Activated CD4-positive, alpha-beta T cell treated with anti-CD3 and anti-CD28 coated beads for 36 hours (primary cell): ENCODE data around the gene TEX53. TPM values are rescaled to one million over a fixed set of nuclear protein-coding genes. Genes with fewer than 3 reads are reported as not detected.
A peak's percentile ranks its signal among the peaks of the same experiment; 100 is the strongest.

ENCODE experiments used
- ATAC-seq: fragments of 200-7000 bp; cut with Tn5 transposase; one replicate; pipeline ENCODE4 v1.10.0; 2021; ENCODE audit warnings: mild to moderate bottlenecking, moderate library complexity
- CTCF ChIA-PET: fragments of 350-600 bp; sonication (Branson Sonifier 250); formaldehyde crosslinking; loops from one replicate; lab custom pipeline; 2021; ENCODE audit warnings: antibody characterized with exemption; lab: Charles Lee
- POLR2A ChIA-PET: fragments of 350-600 bp; sonication (Branson Sonifier 250); formaldehyde crosslinking; loops from one replicate; lab custom pipeline; 2021; ENCODE audit warnings: antibody characterized with exemption, inconsistent platforms; lab: Charles Lee
- DNase-seq: peaks from one replicate; pipeline ENCODE4 v3.0.0-alpha.2; 2020
- H3K27ac Mint-ChIP-seq: one replicate; pipeline ENCODE4 v1.8.0; 2021; ENCODE audit warnings: mixed read lengths
- H3K27me3 Mint-ChIP-seq: one replicate; pipeline ENCODE4 v1.8.0; 2021; ENCODE audit warnings: mixed read lengths
- H3K36me3 Mint-ChIP-seq: one replicate; pipeline ENCODE4 v1.8.0; 2021; ENCODE audit warnings: low read depth, mixed read lengths
- H3K4me1 Mint-ChIP-seq: one replicate; pipeline ENCODE4 v1.8.0; 2021; ENCODE audit warnings: mixed read lengths
- H3K4me3 Mint-ChIP-seq: one replicate; pipeline ENCODE4 v1.8.0; 2021; ENCODE audit warnings: mild to moderate bottlenecking, moderate library complexity, mixed read lengths
- H3K9me3 Mint-ChIP-seq: one replicate; pipeline ENCODE4 v1.8.0; 2021; ENCODE audit warnings: low read depth, mixed read lengths
- intact Hi-C, 2 experiments: fragments of 100-400 bp; cut with DNase I in 1 of 2; cut with micrococcal nuclease in 1 of 2; formaldehyde crosslinking; loops; one replicate each; pipeline versions ENCODE4 v1.14.2 to v1.15.1; 2022 to 2024; cut with DNase I, micrococcal nuclease
- total RNA-seq, 2 experiments: library from RNA; stranded (reverse); gene quantifications; one replicate each; pipeline ENCODE4 v1.2.3, GENCODE V29; 2021

The TEX53 gene
- total RNA-seq, 2 experiments from 2014 or later, result not detected

DNA sequence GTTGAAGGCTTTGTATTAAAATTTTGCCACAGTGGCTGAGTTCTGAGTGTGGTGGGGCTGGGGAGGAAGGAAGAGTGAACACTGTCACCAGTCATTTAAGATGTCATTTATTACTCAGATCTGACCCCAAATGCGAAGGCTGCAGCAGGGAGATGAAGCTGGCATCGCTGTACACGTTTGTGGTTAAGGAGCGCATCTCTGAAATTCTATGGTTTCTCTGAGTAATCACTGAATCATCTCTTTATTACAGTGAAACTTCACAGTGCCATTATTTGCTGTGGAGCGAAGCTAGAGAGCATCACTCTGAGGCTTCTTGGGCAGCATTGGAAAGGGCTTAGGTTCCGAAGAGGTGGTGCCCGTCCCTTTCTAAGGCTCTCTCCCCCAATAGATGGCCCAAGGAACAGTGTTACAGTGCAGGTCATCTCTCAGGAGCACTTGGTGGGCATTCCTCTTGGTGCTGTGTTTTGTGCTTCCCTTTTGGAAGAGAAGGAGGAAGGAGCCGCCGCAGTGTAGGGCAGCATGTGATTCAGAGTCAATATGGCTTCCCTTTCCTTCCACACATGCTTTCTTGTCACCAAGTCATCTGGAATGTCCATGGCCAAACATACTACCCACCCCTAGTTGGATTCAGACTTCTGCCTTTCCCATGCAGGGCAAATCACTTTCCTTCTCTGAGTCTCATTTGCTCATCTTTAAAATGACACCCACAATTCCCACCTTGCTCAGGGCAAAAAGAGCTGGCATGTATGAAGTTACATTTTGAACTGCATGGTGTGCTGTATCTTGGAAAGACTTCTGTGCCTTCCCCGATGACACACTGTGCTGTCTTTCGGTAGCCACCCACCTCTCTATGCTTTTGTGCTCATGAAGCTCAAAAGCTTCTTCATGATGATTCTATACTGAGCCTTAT lies 33.7 kb upstream of the TEX53 start:
- H3K36me3 Mint-ChIP-seq, result peaks cover 21% of the 10 kb centered on the region
- ChIA-PET POLR2A (interaction anchor here (0.5 to 2.7 kb wide), 29 partner anchors 8 to 352 kb away, joined by 3 to 51 read pairs (median 6); partner anchors contain the start of genes AKNA and TNFSF8), CTCF (interaction anchor here (0.7 to 3.0 kb wide), 22 partner anchors 8 to 323 kb away, joined by 3 to 21 read pairs (median 4); partner anchors contain the start of gene TEX48)
- DNase-seq (peak; percentile 87), ATAC-seq (peak; percentile 75)
- peaks cover 2% of the 10 kb centered on the region for H3K9me3 Mint-ChIP-seq
- H3K27ac Mint-ChIP-seq, result peak overlapping the region; percentile 98
- H3K27me3 Mint-ChIP-seq, result no peaks in the 10 kb centered on the region
- intact Hi-C loops, result loop anchor here (1.0 to 10.0 kb wide), 14 partner anchors 27 to 1994 kb away; partner anchors contain the start of gene TRIM32 (in 1 of the 2)
- peak overlapping the region; percentile 48 for H3K4me3 Mint-ChIP-seq
- peaks cover 94% of the 10 kb centered on the region for H3K4me1 Mint-ChIP-seq

- H3K9me3 Mint-ChIP-seq, result peaks cover 2% of the 10 kb centered on the region
- H3K27ac Mint-ChIP-seq, result peak overlapping the region; percentile 98
- intact Hi-C loops, result loop anchor here (1.0 to 10.0 kb wide), 8 partner anchors 8 to 1994 kb away; partner anchors contain the start of gene TRIM32 (in 1 of the 2)
- peak; percentile 30 for DNase-seq
- peaks cover 94% of the 10 kb centered on the region for H3K4me1 Mint-ChIP-seq
- ChIA-PET CTCF (interaction anchor here (0.7 to 2.4 kb wide), 11 partner anchors 9 to 324 kb away, joined by 3 to 10 read pairs (median 3); no protein-coding TSS in a partner anchor), POLR2A (interaction anchor here (1.1 to 2.7 kb wide), 10 partner anchors 9 to 346 kb away, joined by 3 to 51 read pairs (median 10); partner anchors contain the start of gene TNFSF8)
- no peak overlapping the region for H3K4me3 Mint-ChIP-seq
- peaks cover 26% of the 10 kb centered on the region for H3K36me3 Mint-ChIP-seq
- H3K27me3 Mint-ChIP-seq, result no peaks in the 10 kb centered on the region
- ATAC-seq, result no peak
These were observed 32.7 kb upstream of the TEX53 start for GRCh38 chr9:114690308-114690707.

- ATAC-seq (no peak), DNase-seq (no peak)
- Mint-ChIP-seq H3K27ac (peak overlapping the region; percentile 98), H3K9me3 (peaks cover 2% of the 10 kb centered on the region), H3K4me3 (no peak overlapping the region), H3K4me1 (peaks cover 90% of the 10 kb centered on the region), H3K27me3 (no peaks in the 10 kb centered on the region), H3K36me3 (peaks cover 26% of the 10 kb centered on the region)
- ChIA-PET CTCF (interaction anchor here (0.9 to 2.2 kb wide), 6 partner anchors 9 to 300 kb away, joined by 3 to 10 read pairs (median 4); no protein-coding TSS in a partner anchor), POLR2A (interaction anchor here (1.2 to 2.4 kb wide), 2 partner anchors 9 to 317 kb away, joined by 3 to 11 read pairs; no protein-coding TSS in a partner anchor)
- intact Hi-C loops, result loop anchor here (1.0 to 10.0 kb wide), 8 partner anchors 8 to 1995 kb away; partner anchors contain the start of gene TRIM32 (in 1 of the 2)
These were observed 32.2 kb upstream of the TEX53 start for GRCh38 chr9:114689813-114690212.

GRCh38 chr9:114688909-114689610 lies 31.5 kb upstream of the TEX53 start:
- H3K36me3 Mint-ChIP-seq, result peaks cover 29% of the 10 kb centered on the region
- POLR2A ChIA-PET, result interaction anchor here (2.4 kb wide), 1 partner anchor 10 kb away, joined by 11 read pairs; no protein-coding TSS in a partner anchor
- intact Hi-C loops, result no loop called here
- peaks cover 89% of the 10 kb centered on the region for H3K4me1 Mint-ChIP-seq
- H3K27me3 Mint-ChIP-seq, result no peaks in the 10 kb centered on the region
- CTCF ChIA-PET, result interaction anchor here (0.9 to 1.9 kb wide), 6 partner anchors 8 to 217 kb away, joined by 3 to 10 read pairs (median 4); no protein-coding TSS in a partner anchor
- peaks cover 4% of the 10 kb centered on the region for H3K9me3 Mint-ChIP-seq
- no peak for DNase-seq
- no peak for ATAC-seq
- H3K4me3 Mint-ChIP-seq, result no peak overlapping the region
- peak overlapping the region; percentile 61 for H3K27ac Mint-ChIP-seq

- Mint-ChIP-seq H3K27ac (peak overlapping the region; percentile 61), H3K36me3 (peaks cover 29% of the 10 kb centered on the region), H3K4me1 (peaks cover 85% of the 10 kb centered on the region), H3K27me3 (no peaks in the 10 kb centered on the region), H3K9me3 (peaks cover 4% of the 10 kb centered on the region), H3K4me3 (no peak overlapping the region)
- intact Hi-C loops, result no loop called here
- POLR2A ChIA-PET, result no interaction called here
- DNase-seq (no peak), ATAC-seq (no peak)
- CTCF ChIA-PET, result interaction anchor here (1.3 to 1.9 kb wide), 3 partner anchors 9 to 50 kb away, joined by 3 to 5 read pairs (median 4); no protein-coding TSS in a partner anchor
These were observed 30.8 kb upstream of the TEX53 start for GRCh38 chr9:114688379-114688778.

DNA sequence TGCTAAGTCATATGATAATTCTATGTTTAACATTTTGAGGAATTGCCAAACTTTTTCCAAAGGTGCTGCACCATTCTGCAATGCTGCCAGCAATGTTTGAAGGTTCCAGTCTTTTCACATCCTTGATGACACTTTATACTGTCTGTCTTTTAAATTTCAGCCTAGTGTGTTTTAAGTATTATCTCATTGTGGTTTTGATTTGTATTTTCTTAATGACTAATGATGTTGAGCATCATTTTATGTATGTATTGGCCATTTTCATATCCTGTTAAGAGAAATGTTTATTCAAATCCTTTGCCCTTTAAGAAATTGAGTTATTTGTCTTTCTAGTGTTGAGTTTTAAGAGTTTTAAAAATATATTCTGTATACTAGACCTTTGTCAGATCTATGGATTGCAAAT lies 29.4 kb upstream of the TEX53 start:
- Mint-ChIP-seq H3K4me1 (peaks cover 78% of the 10 kb centered on the region), H3K9me3 (peaks cover 4% of the 10 kb centered on the region), H3K27ac (peak overlapping the region; percentile 83), H3K4me3 (peak overlapping the region; percentile 59), H3K27me3 (no peaks in the 10 kb centered on the region), H3K36me3 (peaks cover 29% of the 10 kb centered on the region)
- POLR2A ChIA-PET, result no interaction called here
- ATAC-seq (no peak), DNase-seq (no peak)
- CTCF ChIA-PET, result no interaction called here
- intact Hi-C loops, result no loop called here

GRCh38 chr9:114685951-114686350 lies 28.3 kb upstream of the TEX53 start:
- H3K27me3 Mint-ChIP-seq, result no peaks in the 10 kb centered on the region
- ChIA-PET CTCF (interaction anchor here (0.7 to 1.7 kb wide), 11 partner anchors 9 to 328 kb away, joined by 3 to 6 read pairs (median 4); no protein-coding TSS in a partner anchor), POLR2A (interaction anchor here (1.0 to 1.5 kb wide), 3 partner anchors 9 to 223 kb away, joined by 3 to 5 read pairs (median 4); no protein-coding TSS in a partner anchor)
- peaks cover 76% of the 10 kb centered on the region for H3K4me1 Mint-ChIP-seq
- peaks cover 4% of the 10 kb centered on the region for H3K9me3 Mint-ChIP-seq
- peaks cover 29% of the 10 kb centered on the region for H3K36me3 Mint-ChIP-seq
- peak overlapping the region; percentile 78 for H3K27ac Mint-ChIP-seq
- no peak for DNase-seq
- no peak for ATAC-seq
- peak overlapping the region; percentile 32 for H3K4me3 Mint-ChIP-seq
- intact Hi-C loops, result loop anchor here in 1 of 2 experiments (1.0 kb wide), 1 partner anchor 303 kb away; no protein-coding TSS in a partner anchor

- DNase-seq (peak; percentile 62), ATAC-seq (no peak)
- peak overlapping the region; percentile 68 for H3K4me3 Mint-ChIP-seq
- peaks cover 70% of the 10 kb centered on the region for H3K4me1 Mint-ChIP-seq
- H3K9me3 Mint-ChIP-seq, result peaks cover 4% of the 10 kb centered on the region
- peak overlapping the region; percentile 55 for H3K27ac Mint-ChIP-seq
- POLR2A ChIA-PET, result no interaction called here
- peaks cover 29% of the 10 kb centered on the region for H3K36me3 Mint-ChIP-seq
- CTCF ChIA-PET, result interaction anchor here (0.7 to 6.3 kb wide), 9 partner anchors 15 to 331 kb away, joined by 3 to 95 read pairs (median 32); no protein-coding TSS in a partner anchor
- no peaks in the 10 kb centered on the region for H3K27me3 Mint-ChIP-seq
- intact Hi-C loops, result loop anchor here (1.0 to 5.0 kb wide), 4 partner anchors 14 to 838 kb away; no protein-coding TSS in a partner anchor
These were observed 26.4 kb upstream of the TEX53 start for GRCh38 chr9:114684036-114684435.

DNA sequence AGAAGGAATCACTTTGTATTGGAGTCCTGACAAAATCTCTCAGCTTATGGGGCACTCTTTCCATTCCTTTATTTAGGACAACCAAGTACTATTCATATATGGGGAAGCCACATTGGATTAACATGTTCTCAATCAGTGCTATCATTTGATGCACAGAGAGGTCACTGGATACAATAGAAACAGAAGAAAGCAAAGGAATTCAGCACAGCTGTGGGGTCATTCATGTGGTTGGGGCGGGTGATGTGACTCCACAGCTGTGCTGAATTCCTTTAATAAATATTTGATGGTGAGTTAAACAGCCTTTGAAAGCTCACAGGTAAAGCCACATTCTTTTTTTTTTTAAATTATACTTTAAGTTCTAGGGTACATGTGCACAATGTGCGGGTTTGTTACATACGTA lies 25.2 kb upstream of the TEX53 start:
- ChIA-PET POLR2A (interaction anchor here (0.6 to 1.1 kb wide), 2 partner anchors 224 to 485 kb away, joined by 4 to 5 read pairs; no protein-coding TSS in a partner anchor), CTCF (interaction anchor here (0.7 to 6.3 kb wide), 18 partner anchors 10 to 350 kb away, joined by 3 to 95 read pairs (median 10); no protein-coding TSS in a partner anchor)
- H3K4me3 Mint-ChIP-seq, result no peak overlapping the region
- peaks cover 4% of the 10 kb centered on the region for H3K9me3 Mint-ChIP-seq
- peaks cover 18% of the 10 kb centered on the region for H3K36me3 Mint-ChIP-seq
- H3K27me3 Mint-ChIP-seq, result no peaks in the 10 kb centered on the region
- no peak for ATAC-seq
- intact Hi-C loops, result loop anchor here (1.0 to 5.0 kb wide), 8 partner anchors 34 to 839 kb away; partner anchors contain the start of genes TNFSF15 (in 1 of the 2) and TNFSF8 (in 1 of the 2)
- no peak overlapping the region for H3K27ac Mint-ChIP-seq
- DNase-seq, result no peak
- H3K4me1 Mint-ChIP-seq, result peaks cover 62% of the 10 kb centered on the region
